ENCODE results near the gene MEFV.

The MEFV gene

DNA sequence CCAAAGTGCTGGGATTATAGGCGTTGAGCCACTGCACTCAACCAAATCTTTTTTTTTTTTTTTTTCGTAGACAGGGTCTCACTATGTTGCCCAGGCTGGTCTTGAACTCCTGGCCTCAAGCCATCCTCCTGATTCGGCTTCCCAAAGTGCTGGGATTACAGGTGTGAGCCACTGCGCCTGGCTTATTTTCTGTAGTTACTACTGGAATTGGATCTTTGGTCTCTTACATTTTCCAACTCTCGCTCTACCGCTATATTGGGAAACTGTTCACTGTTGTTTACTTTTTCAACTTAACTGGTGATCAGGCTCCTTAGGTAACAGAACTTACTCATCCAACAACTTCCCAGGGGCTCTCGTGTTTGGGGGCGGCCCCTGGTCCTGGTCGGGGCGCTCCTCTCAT is 35.6 kb downstream of the MEFV start:
- TF ChIP-seq, protein P1, sequence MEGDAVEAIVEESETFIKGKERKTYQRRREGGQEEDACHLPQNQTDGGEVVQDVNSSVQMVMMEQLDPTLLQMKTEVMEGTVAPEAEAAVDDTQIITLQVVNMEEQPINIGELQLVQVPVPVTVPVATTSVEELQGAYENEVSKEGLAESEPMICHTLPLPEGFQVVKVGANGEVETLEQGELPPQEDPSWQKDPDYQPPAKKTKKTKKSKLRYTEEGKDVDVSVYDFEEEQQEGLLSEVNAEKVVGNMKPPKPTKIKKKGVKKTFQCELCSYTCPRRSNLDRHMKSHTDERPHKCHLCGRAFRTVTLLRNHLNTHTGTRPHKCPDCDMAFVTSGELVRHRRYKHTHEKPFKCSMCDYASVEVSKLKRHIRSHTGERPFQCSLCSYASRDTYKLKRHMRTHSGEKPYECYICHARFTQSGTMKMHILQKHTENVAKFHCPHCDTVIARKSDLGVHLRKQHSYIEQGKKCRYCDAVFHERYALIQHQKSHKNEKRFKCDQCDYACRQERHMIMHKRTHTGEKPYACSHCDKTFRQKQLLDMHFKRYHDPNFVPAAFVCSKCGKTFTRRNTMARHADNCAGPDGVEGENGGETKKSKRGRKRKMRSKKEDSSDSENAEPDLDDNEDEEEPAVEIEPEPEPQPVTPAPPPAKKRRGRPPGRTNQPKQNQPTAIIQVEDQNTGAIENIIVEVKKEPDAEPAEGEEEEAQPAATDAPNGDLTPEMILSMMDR (IDR thresholded peaks at IDR 0.05; ENCODE audit: borderline replicate concordance, control extremely low read depth, extremely low read depth, insufficient read depth, missing control alignments) = no peak
- no peak for DNase-seq (ENCODE audit: low spot score)
- in situ Hi-C loops (cut with MboI; ENCODE audit: low sequenced_read_pairs, unreplicated experiment) = no loop called here

DNA sequence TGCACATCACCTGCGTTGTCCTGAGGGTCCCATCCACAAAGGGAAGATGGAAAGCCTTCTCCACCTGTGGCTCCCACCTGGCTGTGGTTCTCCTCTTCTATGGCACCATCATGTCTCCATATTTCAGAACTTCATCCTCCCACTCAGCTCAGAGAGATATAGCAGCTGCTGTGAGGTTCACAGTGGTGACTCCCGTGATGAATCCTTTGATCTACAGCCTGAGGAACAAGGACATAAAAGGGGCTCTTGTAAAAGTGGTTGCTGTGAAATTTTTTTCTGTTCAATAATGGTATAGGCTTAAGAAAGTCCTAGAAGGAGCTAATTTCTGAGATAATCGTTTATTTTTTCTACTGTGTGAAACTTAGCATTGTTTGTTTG is 40.2 kb downstream of the MEFV start:
- in situ Hi-C loops (cut with MboI; ENCODE audit: low sequenced_read_pairs, unreplicated experiment) = no loop called here
- DNase-seq (ENCODE audit: low spot score) = no peak
- TF ChIP-seq, protein P1 (IDR thresholded peaks at IDR 0.05; ENCODE audit: borderline replicate concordance, control extremely low read depth, extremely low read depth, insufficient read depth, missing control alignments) = no peak

DNA sequence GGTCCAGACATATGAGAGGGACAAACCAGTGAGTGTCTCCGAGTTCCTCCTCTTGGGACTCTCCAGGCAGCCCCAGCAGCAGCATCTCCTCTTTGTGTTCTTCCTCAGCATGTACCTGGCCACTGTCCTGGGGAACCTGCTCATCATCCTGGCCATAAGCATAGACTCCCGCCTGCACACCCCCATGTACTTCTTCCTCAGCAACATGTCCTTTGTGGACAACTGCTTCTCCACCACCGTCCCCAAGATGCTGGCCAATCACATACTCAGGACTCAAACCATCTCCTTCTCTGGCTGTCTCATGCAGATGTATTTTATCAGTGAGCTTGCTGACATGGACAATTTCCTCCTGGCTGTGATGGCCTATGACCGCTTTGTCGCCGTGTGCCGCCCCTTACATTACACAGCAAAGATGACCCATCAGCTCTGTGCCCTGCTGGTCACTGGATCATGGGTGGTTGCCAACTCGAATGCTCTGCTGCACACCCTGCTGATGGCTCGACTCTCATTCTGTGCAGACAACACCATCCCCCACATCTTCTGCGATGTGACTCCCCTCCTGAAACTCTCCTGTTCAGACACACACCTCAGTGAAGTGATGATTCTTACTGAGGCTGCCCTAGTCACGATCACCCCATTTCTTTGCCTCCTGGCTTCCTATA is 40.7 kb downstream of the MEFV start:
- DNase-seq (ENCODE audit: low spot score) = no peak
- in situ Hi-C loops (cut with MboI; ENCODE audit: low sequenced_read_pairs, unreplicated experiment) = no loop called here
- TF ChIP-seq, protein P1 (IDR thresholded peaks at IDR 0.05; ENCODE audit: borderline replicate concordance, control extremely low read depth, extremely low read depth, insufficient read depth, missing control alignments) = no peak

DNA sequence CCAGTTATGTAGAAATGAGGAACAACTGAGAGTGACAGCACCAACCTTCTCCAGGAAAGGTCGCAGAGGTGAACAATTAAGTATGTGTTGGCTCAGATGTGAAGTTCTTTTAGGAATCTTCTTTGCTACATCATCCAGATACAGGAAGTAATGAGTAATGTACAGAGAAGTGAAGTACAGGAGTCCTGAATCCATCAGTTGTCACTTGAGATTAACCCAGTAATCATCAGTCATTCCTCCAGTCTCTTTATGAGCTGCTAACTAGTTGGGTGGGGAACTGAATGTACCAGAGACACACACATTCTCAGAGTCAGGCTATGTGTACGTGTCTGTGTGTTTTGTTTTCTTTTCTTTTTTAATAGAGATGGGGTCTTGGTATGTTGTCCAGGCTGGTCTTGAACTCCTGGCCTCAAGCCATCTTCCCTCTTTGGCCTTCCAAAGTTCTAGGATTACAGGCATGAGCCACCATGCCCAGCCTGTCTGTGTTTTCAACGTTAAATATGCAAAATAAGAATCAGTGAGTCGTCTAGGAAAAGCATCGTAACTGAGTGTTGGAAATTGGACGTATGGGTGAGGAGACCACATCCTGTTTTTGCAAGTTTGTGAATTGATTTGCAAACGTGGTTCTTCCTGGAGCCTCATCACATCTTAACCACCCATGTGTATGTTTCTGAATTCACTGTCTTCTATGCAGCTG is 41.4 kb downstream of the MEFV start:
- no peak for DNase-seq (ENCODE audit: low spot score)
- in situ Hi-C loops (cut with MboI; ENCODE audit: low sequenced_read_pairs, unreplicated experiment) = no loop called here
- TF ChIP-seq, protein P1 (IDR thresholded peaks at IDR 0.05; ENCODE audit: borderline replicate concordance, control extremely low read depth, extremely low read depth, insufficient read depth, missing control alignments) = no peak

DNA sequence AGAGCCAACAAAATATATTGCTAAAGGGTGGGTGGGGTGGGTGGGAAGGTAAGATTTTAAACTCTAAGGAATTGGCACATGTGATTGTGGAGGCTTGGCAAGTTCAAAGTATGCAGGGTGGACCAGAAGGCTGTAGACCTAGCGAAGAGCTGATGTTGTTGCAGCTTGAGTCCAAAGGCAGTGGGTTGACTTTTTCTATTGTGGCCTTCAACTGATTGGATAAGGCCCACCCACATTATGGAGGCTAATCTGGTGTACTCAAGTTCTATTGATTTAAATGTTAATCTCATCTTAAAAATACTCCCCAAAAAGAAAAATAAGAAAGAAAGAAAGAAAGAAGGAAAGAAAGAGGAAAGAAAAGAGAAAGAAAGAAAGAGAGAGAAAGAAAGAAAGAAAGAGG is 43.9 kb downstream of the MEFV start:
- DNase-seq (ENCODE audit: low spot score) = no peak
- TF ChIP-seq, protein P1 (IDR thresholded peaks at IDR 0.05; ENCODE audit: borderline replicate concordance, control extremely low read depth, extremely low read depth, insufficient read depth, missing control alignments) = no peak
- in situ Hi-C loops (cut with MboI; ENCODE audit: low sequenced_read_pairs, unreplicated experiment) = no loop called here

DNA sequence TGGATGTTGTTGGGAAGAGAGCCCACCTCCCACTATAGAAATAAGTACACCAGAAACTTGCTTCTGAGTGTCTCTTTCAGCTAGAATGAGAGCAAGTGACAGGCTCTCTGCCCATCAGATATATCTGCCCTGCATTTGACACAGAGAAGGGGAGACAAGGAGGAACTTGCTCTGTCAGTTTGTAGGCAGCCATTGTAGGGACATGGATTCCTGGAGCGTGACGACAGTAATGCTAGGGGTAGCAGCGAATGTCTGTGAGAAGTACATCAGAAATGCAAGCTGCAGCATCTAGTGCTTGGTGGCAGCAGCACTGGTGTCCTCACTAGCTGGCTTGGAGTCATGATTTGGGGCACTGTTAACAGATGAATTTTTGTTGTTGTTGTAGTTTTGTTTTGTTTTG is 44.4 kb downstream of the MEFV start:
- DNase-seq (ENCODE audit: low spot score) = no peak
- in situ Hi-C loops (cut with MboI; ENCODE audit: low sequenced_read_pairs, unreplicated experiment) = no loop called here
- TF ChIP-seq, protein P1 (IDR thresholded peaks at IDR 0.05; ENCODE audit: borderline replicate concordance, control extremely low read depth, extremely low read depth, insufficient read depth, missing control alignments) = no peak
